MM.1S (cell line): Measurements from ENCODE around the gene PLA1A.

Experiments used
- EZH2 ChIP-seq: fragments of 300-600 bp; sonication (generic); optimal IDR thresholded peaks from 2 replicates; pipeline ENCODE3; 2017; ENCODE audit warnings: low read depth, mild to moderate bottlenecking, antibody characterized with exemption, low read length, mixed read lengths
- EZH2phosphoT487 ChIP-seq: fragments of 300-600 bp; sonication (generic); IDR thresholded peaks from 2 replicates; pipeline ENCODE4 v1.6.1; 2018; ENCODE audit warnings: antibody characterized with exemption, low read length
- TF ChIP-seq, protein P1 (sequence below): fragments of 300-600 bp; sonication (generic); IDR thresholded peaks from 2 replicates; pipeline ENCODE4 v1.5.1; 2016; ENCODE audit warnings: antibody characterized with exemption, low read length, mixed read lengths

DNA sequence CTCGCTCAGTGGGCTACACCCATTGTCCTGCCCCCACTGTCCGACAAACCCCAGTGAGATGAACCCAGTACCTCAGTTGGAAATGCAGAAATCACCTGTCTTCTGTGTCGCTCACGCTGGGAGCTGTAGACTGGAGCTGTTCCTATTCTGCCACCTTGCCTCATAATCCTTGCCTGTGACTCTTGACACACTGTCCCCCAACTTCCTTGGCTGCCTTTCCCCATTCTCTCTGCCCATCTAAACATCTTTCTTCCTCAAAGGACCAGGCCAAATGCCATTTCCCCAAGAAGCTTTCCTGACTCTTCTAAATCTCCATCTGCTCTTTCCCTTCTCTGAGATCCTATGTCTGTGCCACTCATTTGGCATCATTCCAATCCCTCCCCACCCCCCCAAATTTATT lies 28.5 kb upstream of the PLA1A start:
- TF ChIP-seq, protein P1, sequence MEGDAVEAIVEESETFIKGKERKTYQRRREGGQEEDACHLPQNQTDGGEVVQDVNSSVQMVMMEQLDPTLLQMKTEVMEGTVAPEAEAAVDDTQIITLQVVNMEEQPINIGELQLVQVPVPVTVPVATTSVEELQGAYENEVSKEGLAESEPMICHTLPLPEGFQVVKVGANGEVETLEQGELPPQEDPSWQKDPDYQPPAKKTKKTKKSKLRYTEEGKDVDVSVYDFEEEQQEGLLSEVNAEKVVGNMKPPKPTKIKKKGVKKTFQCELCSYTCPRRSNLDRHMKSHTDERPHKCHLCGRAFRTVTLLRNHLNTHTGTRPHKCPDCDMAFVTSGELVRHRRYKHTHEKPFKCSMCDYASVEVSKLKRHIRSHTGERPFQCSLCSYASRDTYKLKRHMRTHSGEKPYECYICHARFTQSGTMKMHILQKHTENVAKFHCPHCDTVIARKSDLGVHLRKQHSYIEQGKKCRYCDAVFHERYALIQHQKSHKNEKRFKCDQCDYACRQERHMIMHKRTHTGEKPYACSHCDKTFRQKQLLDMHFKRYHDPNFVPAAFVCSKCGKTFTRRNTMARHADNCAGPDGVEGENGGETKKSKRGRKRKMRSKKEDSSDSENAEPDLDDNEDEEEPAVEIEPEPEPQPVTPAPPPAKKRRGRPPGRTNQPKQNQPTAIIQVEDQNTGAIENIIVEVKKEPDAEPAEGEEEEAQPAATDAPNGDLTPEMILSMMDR = no peak
- no peak for TF ChIP-seq EZH2
- no peak for TF ChIP-seq EZH2phosphoT487
